B cell (primary cell): ENCODE measurements around the gene DDX10. TPM values are rescaled to one million over a fixed set of nuclear protein-coding genes. Genes with fewer than 3 reads are reported as not detected.

Experiments
- ATAC-seq: fragments of 200-7000 bp; cut with Tn5 transposase; one replicate; pipeline ENCODE4 v1.10.0; 2021; ENCODE audit warnings: low read depth, mild to moderate bottlenecking, moderate number of reproducible peaks, moderate library complexity
- CTCF ChIA-PET: fragments of 350-600 bp; sonication (Branson Sonifier 250); formaldehyde crosslinking; loops from one replicate; lab custom pipeline; 2021; ENCODE audit warnings: antibody characterized with exemption, inconsistent platforms; lab: Charles Lee
- POLR2A ChIA-PET: fragments of 350-600 bp; sonication (Branson Sonifier 250); formaldehyde crosslinking; loops from one replicate; lab custom pipeline; 2021; ENCODE audit warnings: antibody characterized with exemption; lab: Charles Lee
- DNase-seq: peaks from one replicate; pipeline ENCODE4 v3.0.0; 2013
- H2AFZ ChIP-seq: 2 replicates; pipeline ENCODE4 v1.6.1; 2012; ENCODE audit warnings: mild to moderate bottlenecking, low read depth, low read length; ENCODE audit not compliant: insufficient read depth, poor library complexity, severe bottlenecking
- H3K27ac ChIP-seq, 2 donors: 1 replicate in 1 of 2; 2 replicates in 1 of 2; pipeline ENCODE4 v1.5.1; 2012 to 2013; ENCODE audit warnings: low read length in 2 of 2, mild to moderate bottlenecking in 2 of 2, moderate library complexity in 1 of 2
- H3K27me3 ChIP-seq, 4 experiments: fragments of 200-600 bp in 1 of 4; sonication (generic) in 1 of 4; replicated peaks in 1 of 4; 1 replicate in 2 of 4; 2 replicates in 2 of 4; pipeline versions ENCODE4 v1.6.1 to v1.7.0; 2013 to 2016; ENCODE audit warnings: low read length in 3 of 4, mild to moderate bottlenecking in 2 of 4, mixed read lengths in 1 of 4, moderate library complexity in 1 of 4; ENCODE audit not compliant: insufficient read depth in 4 of 4, control insufficient read depth in 3 of 4; ENCODE audit errors: control extremely low read depth in 1 of 4
- H3K36me3 ChIP-seq, 2 experiments: replicated peaks in 1 of 2; 1 replicate in 1 of 2; 2 replicates in 1 of 2; pipeline versions ENCODE4 v1.6.1 to v1.7.1; 2013; ENCODE audit warnings: low read length in 1 of 2; ENCODE audit not compliant: insufficient read depth in 2 of 2, control insufficient read depth in 1 of 2; ENCODE audit errors: control extremely low read depth in 1 of 2, extremely low read depth in 1 of 2
- H3K4me1 ChIP-seq, 2 donors: fragments of 200-600 bp in 1 of 2; sonication (generic) in 1 of 2; 1 replicate in 1 of 2; 2 replicates in 1 of 2; pipeline versions ENCODE4 v1.5.1 to v1.6.1; 2013 to 2017; ENCODE audit warnings: low read length in 2 of 2; ENCODE audit not compliant: control insufficient read depth in 2 of 2, insufficient read depth in 2 of 2
- H3K4me2 ChIP-seq: replicated peaks from 2 replicates; pipeline ENCODE3; 2012; ENCODE audit warnings: mild to moderate bottlenecking, low read depth, low read length; ENCODE audit not compliant: poor library complexity, severe bottlenecking
- H3K4me3 ChIP-seq, 5 experiments: fragments of 200-600 bp in 1 of 5; sonication (generic) in 1 of 5; 1 replicate in 3 of 5; 2 replicates in 2 of 5; pipeline versions ENCODE4 v1.5.1 to v1.7.0; 2011 to 2016; ENCODE audit warnings: low read length in 4 of 5, mild to moderate bottlenecking in 4 of 5, low read depth in 2 of 5, control low read depth in 1 of 5, moderate library complexity in 1 of 5; ENCODE audit not compliant: insufficient read depth in 1 of 5; ENCODE audit errors: control extremely low read depth in 1 of 5, extremely low read depth in 1 of 5
- H3K79me2 ChIP-seq: fragments of 200-600 bp; sonication (generic); one replicate; pipeline ENCODE4 v1.6.0; 2016; ENCODE audit warnings: low read length; ENCODE audit not compliant: control insufficient read depth, insufficient read depth
- H3K9ac ChIP-seq: fragments of 200-600 bp; sonication (generic); 2 replicates; pipeline ENCODE4 v1.6.1; 2017; ENCODE audit warnings: mild to moderate bottlenecking, low read length, moderate library complexity
- H3K9me3 ChIP-seq, 3 donors: one replicate each; pipeline versions ENCODE4 v1.6.1 to v1.7.1; 2013; ENCODE audit warnings: low read length in 2 of 3; ENCODE audit not compliant: control insufficient read depth in 2 of 3, insufficient read depth in 1 of 3; ENCODE audit errors: control extremely low read depth in 1 of 3
- H4K20me1 ChIP-seq: 2 replicates; pipeline ENCODE4 v1.6.0; 2012; ENCODE audit warnings: mild to moderate bottlenecking, low read length; ENCODE audit not compliant: insufficient read depth, control insufficient read depth, poor library complexity, severe bottlenecking
- H3K27ac Mint-ChIP-seq: one replicate; pipeline ENCODE4 v1.8.0; 2021; ENCODE audit warnings: mixed read lengths
- H3K27me3 Mint-ChIP-seq: one replicate; pipeline ENCODE4 v1.8.0; 2021; ENCODE audit warnings: mixed read lengths
- H3K4me1 Mint-ChIP-seq: one replicate; pipeline ENCODE4 v1.8.0; 2021; ENCODE audit warnings: mixed read lengths
- H3K4me3 Mint-ChIP-seq: one replicate; pipeline ENCODE4 v1.8.0; 2021; ENCODE audit warnings: mixed read lengths
- H3K9me3 Mint-ChIP-seq: one replicate; pipeline ENCODE4 v1.8.0; 2022; ENCODE audit warnings: mixed read lengths; ENCODE audit not compliant: insufficient read depth
- EZH2 ChIP-seq: IDR thresholded peaks from 2 replicates; pipeline ENCODE4 v1.6.1; 2012; ENCODE audit warnings: borderline replicate concordance, low read depth, mild to moderate bottlenecking, moderate library complexity, low read length; ENCODE audit not compliant: insufficient read depth, poor library complexity, severe bottlenecking
- WGBS: methylation state at CpG from one replicate; pipeline ENCODE4 v1.1.5; 2013; ENCODE audit warnings: missing lambda C conversion rate; ENCODE audit not compliant: insufficient coverage; 5-methylcytosine and 5-hydroxymethylcytosine counted together
- intact Hi-C: fragments of 100-400 bp; cut with micrococcal nuclease; formaldehyde crosslinking; loops from one replicate; pipeline ENCODE4 v1.10.0; 2022
- polyA plus RNA-seq: library from polyadenylated mRNA; depleted of rRNA; stranded (reverse); fragments of >200 nt; gene quantifications from 2 replicates; pipeline ENCODE4 v1.2.3, GENCODE V29; 2012
- total RNA-seq, 2 donors: library from RNA; stranded (reverse); fragments of 120-200 nt in 1 of 2; gene quantifications; 1 replicate in 1 of 2; 2 replicates in 1 of 2; pipeline versions ENCODE4 v1.2.3 to v1.2.4, GENCODE V29; 2013 to 2022
- TF ChIP-seq, protein P1 (sequence below): fragments of 200-600 bp; IDR thresholded peaks from one replicate; pipeline ENCODE4 v1.8.0; 2022; ENCODE audit warnings: antibody characterized with exemption, mild to moderate bottlenecking

DDX10 gene
- total and polyA plus RNA-seq, 2 donors (not counting 1 experiment from before 2014, with no cell fraction given): 15.6 to 30.6 TPM

DNA sequence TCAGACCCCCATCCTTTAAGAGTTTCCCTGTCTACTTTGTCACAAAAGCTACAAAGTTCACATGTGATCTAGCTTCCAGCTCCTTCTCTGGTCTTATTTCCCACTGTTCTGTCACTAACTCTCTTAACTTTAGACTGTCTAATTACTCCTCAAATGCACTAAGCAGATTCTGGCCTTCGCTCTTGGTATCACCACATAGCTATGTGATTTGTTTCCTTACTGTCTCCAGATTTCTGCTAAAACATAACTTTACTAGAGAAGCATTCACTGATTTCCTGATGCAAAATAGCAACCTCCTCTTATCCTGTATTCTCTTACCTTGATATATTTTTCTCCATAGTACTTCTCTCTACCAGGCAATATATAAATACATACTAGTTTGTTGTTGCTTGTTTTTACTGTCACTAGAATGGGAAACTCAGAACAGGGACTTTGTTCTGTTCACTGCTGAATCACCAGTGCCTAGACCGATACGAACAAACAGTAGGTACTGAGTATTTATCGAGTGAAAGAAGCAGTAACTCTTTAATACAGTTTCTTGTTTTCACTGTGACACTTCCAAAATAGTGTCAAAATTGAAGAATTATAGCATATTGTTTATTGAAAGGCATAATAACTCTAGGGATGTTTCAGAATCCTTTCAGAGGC is 205.6 kb downstream of the DDX10 start:
- H3K9me3 Mint-ChIP-seq: no peaks in the 10 kb centered on the region

DNA sequence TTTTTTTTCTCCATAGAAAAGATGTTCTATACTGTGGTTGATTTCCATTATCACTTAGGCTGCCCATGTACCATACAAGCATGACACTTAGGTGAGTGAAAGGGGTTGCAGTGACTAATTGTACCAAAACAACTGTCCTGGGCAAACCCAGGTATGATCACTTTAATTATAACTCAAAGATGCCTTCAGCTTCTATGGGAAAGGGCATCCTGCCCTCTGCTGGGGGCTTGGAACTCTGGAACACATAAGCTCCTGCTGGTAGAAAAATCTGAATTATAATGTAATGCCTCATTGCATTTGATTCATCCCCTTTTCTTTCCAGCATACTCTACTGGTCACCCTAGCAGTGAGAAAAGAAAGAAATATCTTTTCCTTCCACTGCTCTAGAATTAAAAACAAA is 206.3 kb downstream of the DDX10 start:
- ATAC-seq: no peak
- Mint-ChIP-seq H3K4me1 (no peaks in the 10 kb centered on the region), H3K27me3 (no peaks in the 10 kb centered on the region), H3K9me3 (no peaks in the 10 kb centered on the region), H3K27ac (no peak overlapping the region), H3K4me3 (no peak overlapping the region)
- Histone ChIP-seq H3K9me3 (no peaks in the 10 kb centered on the region), H3K4me1 (no peaks in the 10 kb centered on the region), H3K36me3 (peaks cover 0 to 4% of the 10 kb centered on the region in 2 experiments), H3K27me3 (no peaks in the 10 kb centered on the region), H4K20me1 (no peaks in the 10 kb centered on the region), H3K4me2 (no peak overlapping the region), H3K27ac (no peak overlapping the region), H2AFZ (no peak overlapping the region), H3K79me2 (no peaks in the 10 kb centered on the region), H3K9ac (no peak overlapping the region), H3K4me3 (no peak overlapping the region)
- DNase-seq: peak; percentile 34
- ChIA-PET CTCF (interaction anchor here (0.5 to 3.2 kb wide), 7 partner anchors 16 to 230 kb away, joined by 3 to 28 read pairs (median 3); no protein-coding TSS in a partner anchor), POLR2A (no interaction called here)
- no peak for TF ChIP-seq EZH2
- TF ChIP-seq, protein P1, sequence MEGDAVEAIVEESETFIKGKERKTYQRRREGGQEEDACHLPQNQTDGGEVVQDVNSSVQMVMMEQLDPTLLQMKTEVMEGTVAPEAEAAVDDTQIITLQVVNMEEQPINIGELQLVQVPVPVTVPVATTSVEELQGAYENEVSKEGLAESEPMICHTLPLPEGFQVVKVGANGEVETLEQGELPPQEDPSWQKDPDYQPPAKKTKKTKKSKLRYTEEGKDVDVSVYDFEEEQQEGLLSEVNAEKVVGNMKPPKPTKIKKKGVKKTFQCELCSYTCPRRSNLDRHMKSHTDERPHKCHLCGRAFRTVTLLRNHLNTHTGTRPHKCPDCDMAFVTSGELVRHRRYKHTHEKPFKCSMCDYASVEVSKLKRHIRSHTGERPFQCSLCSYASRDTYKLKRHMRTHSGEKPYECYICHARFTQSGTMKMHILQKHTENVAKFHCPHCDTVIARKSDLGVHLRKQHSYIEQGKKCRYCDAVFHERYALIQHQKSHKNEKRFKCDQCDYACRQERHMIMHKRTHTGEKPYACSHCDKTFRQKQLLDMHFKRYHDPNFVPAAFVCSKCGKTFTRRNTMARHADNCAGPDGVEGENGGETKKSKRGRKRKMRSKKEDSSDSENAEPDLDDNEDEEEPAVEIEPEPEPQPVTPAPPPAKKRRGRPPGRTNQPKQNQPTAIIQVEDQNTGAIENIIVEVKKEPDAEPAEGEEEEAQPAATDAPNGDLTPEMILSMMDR: peak; percentile 50
- intact Hi-C loops: loop anchor here (1.0 kb wide), 1 partner anchor 173 kb away; no protein-coding TSS in a partner anchor

More for the DNA sequence above, 205.6 kb downstream of the DDX10 start:
- no peak overlapping the region for H3K4me2 ChIP-seq
- intact Hi-C loops: loop anchor here (1.0 kb wide), 1 partner anchor 172 kb away; no protein-coding TSS in a partner anchor
- no peak overlapping the region for H2AFZ ChIP-seq
- no peaks in the 10 kb centered on the region for H3K9me3 ChIP-seq
- peaks cover 0 to 4% of the 10 kb centered on the region in 2 experiments for H3K36me3 ChIP-seq
- ATAC-seq (no peak), DNase-seq (no peak)
- H3K27me3 ChIP-seq: no peaks in the 10 kb centered on the region
- WGBS: 100% methylated on average over 2 of the region's 4 CpGs
- Mint-ChIP-seq H3K4me1 (no peaks in the 10 kb centered on the region), H3K27me3 (no peaks in the 10 kb centered on the region), H3K4me3 (no peak overlapping the region), H3K27ac (no peak overlapping the region)
- no peak overlapping the region for H3K27ac ChIP-seq
- H3K79me2 ChIP-seq: no peaks in the 10 kb centered on the region
- CTCF ChIA-PET: interaction anchor here (1.0 to 3.2 kb wide), 6 partner anchors 15 to 172 kb away, joined by 3 to 28 read pairs (median 3); no protein-coding TSS in a partner anchor
- POLR2A ChIA-PET: no interaction called here
- no peak overlapping the region for H3K9ac ChIP-seq
- no peaks in the 10 kb centered on the region for H3K4me1 ChIP-seq
- H3K4me3 ChIP-seq: no peak overlapping the region
- H4K20me1 ChIP-seq: no peaks in the 10 kb centered on the region
- TF ChIP-seq, protein P1: no peak
- no peak for TF ChIP-seq EZH2
